GM23338 (cell line): ENCODE data around the gene COL9A1. TPM values are rescaled to one million over a fixed set of nuclear protein-coding genes. Genes with fewer than 3 reads are reported as not detected.

Source experiments
- ATAC-seq: fragments of 200-7000 bp; cut with Tn5 transposase; 3 replicates; pipeline ENCODE4 v1.9.1; 2020
- DNase-seq: peaks from one replicate; pipeline ENCODE4 v3.0.0-alpha.2; 2015; ENCODE audit warnings: low spot score
- H2AFZ ChIP-seq: fragments of 200-600 bp; sonication (generic); 2 replicates; pipeline ENCODE4 v1.8.0; 2016; ENCODE audit warnings: antibody characterized with exemption, mild to moderate bottlenecking, moderate library complexity
- H3F3A ChIP-seq: fragments of 200-600 bp; sonication (generic); replicated peaks from 2 replicates; pipeline ENCODE4 v1.8.0; 2017; ENCODE audit warnings: antibody characterized with exemption, mixed run types, low read depth
- H3K27ac ChIP-seq: fragments of 200-600 bp; sonication (generic); 2 replicates; pipeline ENCODE4 v1.6.1; 2016; ENCODE audit warnings: low read depth
- H3K27me3 ChIP-seq: fragments of 200-600 bp; sonication (generic); 2 replicates; pipeline ENCODE4 v1.8.0; 2016; ENCODE audit warnings: mild to moderate bottlenecking, mixed run types, moderate library complexity; ENCODE audit not compliant: insufficient read depth
- H3K36me3 ChIP-seq: fragments of 200-600 bp; sonication (generic); 2 replicates; pipeline ENCODE4 v1.8.0; 2016; ENCODE audit warnings: mild to moderate bottlenecking; ENCODE audit not compliant: insufficient read depth
- H3K4me1 ChIP-seq: fragments of 200-600 bp; sonication (generic); 2 replicates; pipeline ENCODE4 v1.8.0; 2016; ENCODE audit warnings: mild to moderate bottlenecking, moderate library complexity; ENCODE audit not compliant: insufficient read depth
- H3K4me2 ChIP-seq: fragments of 200-600 bp; sonication (generic); 2 replicates; pipeline ENCODE4 v1.7.1; 2017; ENCODE audit warnings: mixed run types
- H3K4me3 ChIP-seq: fragments of 200-600 bp; sonication (generic); 2 replicates; pipeline ENCODE4 v1.6.1; 2016; ENCODE audit warnings: mixed run types
- H3K79me2 ChIP-seq: fragments of 200-600 bp; sonication (generic); replicated peaks from 2 replicates; pipeline ENCODE4 v1.8.0; 2017; ENCODE audit warnings: mild to moderate bottlenecking; ENCODE audit not compliant: insufficient read depth
- H3K9me2 ChIP-seq: fragments of 200-600 bp; sonication (generic); 2 replicates; pipeline ENCODE4 v1.8.0; 2017; ENCODE audit not compliant: insufficient read depth
- H4K20me1 ChIP-seq: fragments of 200-600 bp; sonication (generic); replicated peaks from 2 replicates; pipeline ENCODE4 v1.8.0; 2017; ENCODE audit warnings: mild to moderate bottlenecking; ENCODE audit not compliant: insufficient read depth
- H3K27ac Mint-ChIP-seq: 2 replicates; pipeline ENCODE4 v1.8.0; 2020; ENCODE audit warnings: inconsistent platforms, mild to moderate bottlenecking, moderate library complexity, mixed read lengths
- H3K27me3 Mint-ChIP-seq: 3 replicates; pipeline ENCODE4 v1.8.0; 2022; ENCODE audit warnings: low read depth, mild to moderate bottlenecking, moderate library complexity, mixed read lengths, inconsistent platforms; ENCODE audit not compliant: insufficient read depth, poor library complexity
- H3K36me3 Mint-ChIP-seq: 3 replicates; pipeline ENCODE4 v1.8.0; 2021; ENCODE audit warnings: low read depth, mild to moderate bottlenecking, inconsistent platforms, moderate library complexity, mixed read lengths
- H3K4me1 Mint-ChIP-seq: 3 replicates; pipeline ENCODE4 v1.8.0; 2020; ENCODE audit warnings: mild to moderate bottlenecking, inconsistent platforms, mixed read lengths
- H3K4me3 Mint-ChIP-seq: 3 replicates; pipeline ENCODE4 v1.8.0; 2021; ENCODE audit warnings: moderate library complexity, mild to moderate bottlenecking, inconsistent platforms, mixed read lengths
- H3K9me3 Mint-ChIP-seq: 3 replicates; pipeline ENCODE4 v1.8.0; 2020; ENCODE audit warnings: moderate library complexity, mild to moderate bottlenecking, inconsistent platforms, mixed read lengths
- CREB1 ChIP-seq: fragments of 250-450 bp; sonication (Bioruptor Pico); IDR thresholded peaks from 2 replicates; pipeline ENCODE4 v1.5.0; 2020; ENCODE audit warnings: low read depth, mild to moderate bottlenecking, moderate library complexity
- CTCF ChIP-seq, 2 experiments: fragments of 200-600 bp in 1 of 2; sonication (generic) in 1 of 2; conservative IDR thresholded peaks; 2 replicates each; pipeline versions ENCODE4 v1.5.1 to v1.6.1; 2016 to 2017; ENCODE audit warnings: antibody characterized with exemption in 2 of 2, low read depth in 2 of 2, mild to moderate bottlenecking in 2 of 2, moderate library complexity in 1 of 2
- ETS1 ChIP-seq: IDR thresholded peaks from 2 replicates; pipeline ENCODE4 v1.6.1; 2016; ENCODE audit warnings: antibody characterized with exemption
- EZH2phosphoT487 ChIP-seq: fragments of 200-600 bp; sonication (generic); IDR thresholded peaks from one replicate; pipeline ENCODE4 v1.8.1; 2018; ENCODE audit warnings: antibody characterized with exemption; ENCODE audit not compliant: unreplicated experiment
- JUNB ChIP-seq: IDR thresholded peaks from one replicate; pipeline ENCODE4 v1.6.1; 2016; ENCODE audit warnings: antibody characterized with exemption; ENCODE audit not compliant: unreplicated experiment
- NANOG ChIP-seq: IDR thresholded peaks from 2 replicates; pipeline ENCODE4 v1.6.1; 2016; ENCODE audit warnings: antibody characterized with exemption, borderline replicate concordance
- POLR2AphosphoS5 ChIP-seq: IDR thresholded peaks from 2 replicates; pipeline ENCODE4 v1.6.1; 2016; ENCODE audit warnings: antibody characterized with exemption, low read depth
- STAT1 ChIP-seq: IDR thresholded peaks from one replicate; pipeline ENCODE4 v1.6.1; 2016; ENCODE audit warnings: antibody characterized with exemption; ENCODE audit not compliant: unreplicated experiment
- ZNF114 ChIP-seq: fragments of 250-450 bp; sonication (Bioruptor Pico); IDR thresholded peaks from 2 replicates; pipeline ENCODE4 v1.5.0; 2020; ENCODE audit warnings: mild to moderate bottlenecking, moderate library complexity
- ZNF331 ChIP-seq: fragments of 250-450 bp; sonication (Bioruptor Pico); IDR thresholded peaks from 2 replicates; pipeline ENCODE4 v1.5.0; 2020; ENCODE audit warnings: low read depth, mild to moderate bottlenecking, moderate library complexity
- polyA plus RNA-seq: library from polyadenylated mRNA; unstranded; fragments of >200 nt; fragmentation: Nextera tagmentation; extraction: Ambion mirVana; gene quantifications from 2 replicates; pipeline ENCODE4 v1.2.1, GENCODE V29; 2016
- total RNA-seq: library from RNA; depleted of rRNA; stranded (reverse); fragments of >200 nt; shearing (Covaris generic); gene quantifications from 2 replicates; pipeline ENCODE4 v1.2.3, GENCODE V29; 2014
- TF ChIP-seq, protein P1 (sequence below): fragments of 250-450 bp; sonication (Bioruptor Pico); IDR thresholded peaks from 2 replicates; pipeline ENCODE4 v1.5.0; 2020; ENCODE audit warnings: mild to moderate bottlenecking, moderate library complexity
- TF ChIP-seq, protein P2 (sequence below): IDR thresholded peaks from one replicate; pipeline ENCODE4 v1.6.1; 2018; ENCODE audit warnings: antibody characterized with exemption; ENCODE audit not compliant: unreplicated experiment

COL9A1 gene
- total and polyA plus RNA-seq, 2 experiments from 2014 or later, result 16.0 to 20.3 TPM

DNA sequence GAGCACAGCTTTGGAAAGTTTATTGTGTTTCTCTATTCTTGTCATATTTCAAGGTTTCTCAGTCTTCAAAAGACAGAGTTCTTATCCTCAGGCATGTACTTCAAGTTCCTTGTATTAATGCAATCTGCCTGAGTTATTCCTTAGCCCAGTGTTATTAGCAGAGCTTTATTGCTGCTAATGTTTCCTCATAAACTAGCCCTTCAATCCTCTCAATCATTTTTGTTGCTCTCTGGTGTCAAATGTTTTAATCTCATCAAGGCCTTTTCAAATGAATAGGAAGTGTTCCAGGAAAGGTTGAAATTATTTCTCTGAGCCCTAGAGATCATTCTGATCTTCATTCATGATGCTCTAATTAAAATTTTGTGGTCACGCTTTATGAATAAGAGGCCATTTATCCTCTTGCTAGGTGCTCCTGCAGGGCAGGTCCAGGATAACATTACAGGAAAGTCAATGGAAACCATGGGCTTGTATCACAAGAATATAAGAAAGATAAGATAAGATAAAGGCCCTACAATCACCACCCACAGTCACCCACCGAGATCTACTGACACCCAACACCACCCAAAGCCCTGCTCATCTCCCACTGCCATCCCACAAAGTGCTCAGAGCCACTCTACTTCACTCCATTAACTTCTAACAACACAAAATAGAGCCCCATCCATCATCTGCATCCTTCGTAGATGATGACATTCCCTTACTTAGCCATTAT is 125.9 kb downstream of the COL9A1 start (continued):
- TF ChIP-seq, protein P1, sequence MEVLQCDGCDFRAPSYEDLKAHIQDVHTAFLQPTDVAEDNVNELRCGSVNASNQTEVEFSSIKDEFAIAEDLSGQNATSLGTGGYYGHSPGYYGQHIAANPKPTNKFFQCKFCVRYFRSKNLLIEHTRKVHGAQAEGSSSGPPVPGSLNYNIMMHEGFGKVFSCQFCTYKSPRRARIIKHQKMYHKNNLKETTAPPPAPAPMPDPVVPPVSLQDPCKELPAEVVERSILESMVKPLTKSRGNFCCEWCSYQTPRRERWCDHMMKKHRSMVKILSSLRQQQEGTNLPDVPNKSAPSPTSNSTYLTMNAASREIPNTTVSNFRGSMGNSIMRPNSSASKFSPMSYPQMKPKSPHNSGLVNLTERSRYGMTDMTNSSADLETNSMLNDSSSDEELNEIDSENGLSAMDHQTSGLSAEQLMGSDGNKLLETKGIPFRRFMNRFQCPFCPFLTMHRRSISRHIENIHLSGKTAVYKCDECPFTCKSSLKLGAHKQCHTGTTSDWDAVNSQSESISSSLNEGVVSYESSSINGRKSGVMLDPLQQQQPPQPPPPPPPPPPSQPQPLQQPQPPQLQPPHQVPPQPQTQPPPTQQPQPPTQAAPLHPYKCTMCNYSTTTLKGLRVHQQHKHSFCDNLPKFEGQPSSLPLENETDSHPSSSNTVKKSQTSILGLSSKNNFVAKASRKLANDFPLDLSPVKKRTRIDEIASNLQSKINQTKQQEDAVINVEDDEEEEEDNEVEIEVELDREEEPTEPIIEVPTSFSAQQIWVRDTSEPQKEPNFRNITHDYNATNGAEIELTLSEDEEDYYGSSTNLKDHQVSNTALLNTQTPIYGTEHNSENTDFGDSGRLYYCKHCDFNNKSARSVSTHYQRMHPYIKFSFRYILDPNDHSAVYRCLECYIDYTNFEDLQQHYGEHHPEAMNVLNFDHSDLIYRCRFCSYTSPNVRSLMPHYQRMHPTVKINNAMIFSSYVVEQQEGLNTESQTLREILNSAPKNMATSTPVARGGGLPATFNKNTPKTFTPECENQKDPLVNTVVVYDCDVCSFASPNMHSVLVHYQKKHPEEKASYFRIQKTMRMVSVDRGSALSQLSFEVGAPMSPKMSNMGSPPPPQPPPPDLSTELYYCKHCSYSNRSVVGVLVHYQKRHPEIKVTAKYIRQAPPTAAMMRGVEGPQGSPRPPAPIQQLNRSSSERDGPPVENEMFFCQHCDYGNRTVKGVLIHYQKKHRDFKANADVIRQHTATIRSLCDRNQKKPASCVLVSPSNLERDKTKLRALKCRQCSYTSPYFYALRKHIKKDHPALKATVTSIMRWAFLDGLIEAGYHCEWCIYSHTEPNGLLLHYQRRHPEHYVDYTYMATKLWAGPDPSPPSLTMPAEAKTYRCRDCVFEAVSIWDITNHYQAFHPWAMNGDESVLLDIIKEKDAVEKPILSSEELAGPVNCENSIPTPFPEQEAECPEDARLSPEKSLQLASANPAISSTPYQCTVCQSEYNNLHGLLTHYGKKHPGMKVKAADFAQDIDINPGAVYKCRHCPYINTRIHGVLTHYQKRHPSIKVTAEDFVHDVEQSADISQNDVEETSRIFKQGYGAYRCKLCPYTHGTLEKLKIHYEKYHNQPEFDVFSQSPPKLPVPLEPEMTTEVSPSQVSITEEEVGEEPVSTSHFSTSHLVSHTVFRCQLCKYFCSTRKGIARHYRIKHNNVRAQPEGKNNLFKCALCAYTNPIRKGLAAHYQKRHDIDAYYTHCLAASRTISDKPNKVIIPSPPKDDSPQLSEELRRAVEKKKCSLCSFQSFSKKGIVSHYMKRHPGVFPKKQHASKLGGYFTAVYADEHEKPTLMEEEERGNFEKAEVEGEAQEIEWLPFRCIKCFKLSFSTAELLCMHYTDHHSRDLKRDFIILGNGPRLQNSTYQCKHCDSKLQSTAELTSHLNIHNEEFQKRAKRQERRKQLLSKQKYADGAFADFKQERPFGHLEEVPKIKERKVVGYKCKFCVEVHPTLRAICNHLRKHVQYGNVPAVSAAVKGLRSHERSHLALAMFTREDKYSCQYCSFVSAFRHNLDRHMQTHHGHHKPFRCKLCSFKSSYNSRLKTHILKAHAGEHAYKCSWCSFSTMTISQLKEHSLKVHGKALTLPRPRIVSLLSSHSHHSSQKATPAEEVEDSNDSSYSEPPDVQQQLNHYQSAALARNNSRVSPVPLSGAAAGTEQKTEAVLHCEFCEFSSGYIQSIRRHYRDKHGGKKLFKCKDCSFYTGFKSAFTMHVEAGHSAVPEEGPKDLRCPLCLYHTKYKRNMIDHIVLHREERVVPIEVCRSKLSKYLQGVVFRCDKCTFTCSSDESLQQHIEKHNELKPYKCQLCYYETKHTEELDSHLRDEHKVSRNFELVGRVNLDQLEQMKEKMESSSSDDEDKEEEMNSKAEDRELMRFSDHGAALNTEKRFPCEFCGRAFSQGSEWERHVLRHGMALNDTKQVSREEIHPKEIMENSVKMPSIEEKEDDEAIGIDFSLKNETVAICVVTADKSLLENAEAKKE, result no peak
- TF ChIP-seq ZNF331 (CRISPR knock-in tag), result no peak
- no peak for TF ChIP-seq JUNB
- TF ChIP-seq EZH2phosphoT487, result no peak

DNA sequence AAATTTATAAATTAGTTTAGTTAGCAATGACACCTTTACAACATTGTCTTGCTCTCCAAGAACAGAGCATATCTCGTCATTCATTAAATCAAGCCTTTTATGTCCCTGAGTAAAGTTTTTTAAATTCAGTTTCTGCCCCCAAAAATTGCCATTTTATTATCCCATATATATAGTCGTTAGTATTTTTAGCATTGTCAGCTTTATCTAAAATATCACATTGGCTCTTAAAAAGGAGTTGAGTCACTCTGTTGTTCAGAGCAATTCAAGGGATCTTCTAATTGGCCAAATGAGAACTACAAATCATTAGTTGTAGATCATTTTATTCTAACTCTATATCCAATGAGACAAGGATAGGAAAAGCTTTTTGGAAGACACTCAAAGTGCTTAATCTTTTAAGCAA is 127.1 kb downstream of the COL9A1 start:
- no peak overlapping the region for H3K4me3 ChIP-seq
- H3K4me1 ChIP-seq, result no peaks in the 10 kb centered on the region
- Mint-ChIP-seq H3K27ac (no peak overlapping the region), H3K4me3 (no peak overlapping the region), H3K27me3 (no peaks in the 10 kb centered on the region), H3K4me1 (no peaks in the 10 kb centered on the region; the same call in 2 of the 3 replicates), H3K36me3 (no peaks in the 10 kb centered on the region), H3K9me3 (peaks cover 3% of the 10 kb centered on the region; the same call in 1 of the 3 replicates)
- no peaks in the 10 kb centered on the region for H4K20me1 ChIP-seq
- no peak overlapping the region for H2AFZ ChIP-seq
- H3K9me2 ChIP-seq, result no peaks in the 10 kb centered on the region
- DNase-seq (no peak), ATAC-seq (no peak)
- no peaks in the 10 kb centered on the region for H3K27me3 ChIP-seq
- H3K36me3 ChIP-seq, result no peaks in the 10 kb centered on the region
- H3K4me2 ChIP-seq, result no peak overlapping the region
- H3F3A ChIP-seq, result no peaks in the 10 kb centered on the region
- H3K79me2 ChIP-seq, result no peaks in the 10 kb centered on the region
- H3K27ac ChIP-seq, result no peak overlapping the region
- TF ChIP-seq ZNF114 (CRISPR knock-in tag) (no peak), CTCF (conservative IDR thresholded peaks at IDR 0.05; ENCODE audit: low read depth in 2 of 2) (no peak), ZNF331 (CRISPR knock-in tag) (no peak), NANOG (no peak), EZH2phosphoT487 (no peak), CREB1 (no peak), ETS1 (no peak), STAT1 (no peak), POLR2AphosphoS5 (no peak), JUNB (no peak)
- TF ChIP-seq, protein P2, sequence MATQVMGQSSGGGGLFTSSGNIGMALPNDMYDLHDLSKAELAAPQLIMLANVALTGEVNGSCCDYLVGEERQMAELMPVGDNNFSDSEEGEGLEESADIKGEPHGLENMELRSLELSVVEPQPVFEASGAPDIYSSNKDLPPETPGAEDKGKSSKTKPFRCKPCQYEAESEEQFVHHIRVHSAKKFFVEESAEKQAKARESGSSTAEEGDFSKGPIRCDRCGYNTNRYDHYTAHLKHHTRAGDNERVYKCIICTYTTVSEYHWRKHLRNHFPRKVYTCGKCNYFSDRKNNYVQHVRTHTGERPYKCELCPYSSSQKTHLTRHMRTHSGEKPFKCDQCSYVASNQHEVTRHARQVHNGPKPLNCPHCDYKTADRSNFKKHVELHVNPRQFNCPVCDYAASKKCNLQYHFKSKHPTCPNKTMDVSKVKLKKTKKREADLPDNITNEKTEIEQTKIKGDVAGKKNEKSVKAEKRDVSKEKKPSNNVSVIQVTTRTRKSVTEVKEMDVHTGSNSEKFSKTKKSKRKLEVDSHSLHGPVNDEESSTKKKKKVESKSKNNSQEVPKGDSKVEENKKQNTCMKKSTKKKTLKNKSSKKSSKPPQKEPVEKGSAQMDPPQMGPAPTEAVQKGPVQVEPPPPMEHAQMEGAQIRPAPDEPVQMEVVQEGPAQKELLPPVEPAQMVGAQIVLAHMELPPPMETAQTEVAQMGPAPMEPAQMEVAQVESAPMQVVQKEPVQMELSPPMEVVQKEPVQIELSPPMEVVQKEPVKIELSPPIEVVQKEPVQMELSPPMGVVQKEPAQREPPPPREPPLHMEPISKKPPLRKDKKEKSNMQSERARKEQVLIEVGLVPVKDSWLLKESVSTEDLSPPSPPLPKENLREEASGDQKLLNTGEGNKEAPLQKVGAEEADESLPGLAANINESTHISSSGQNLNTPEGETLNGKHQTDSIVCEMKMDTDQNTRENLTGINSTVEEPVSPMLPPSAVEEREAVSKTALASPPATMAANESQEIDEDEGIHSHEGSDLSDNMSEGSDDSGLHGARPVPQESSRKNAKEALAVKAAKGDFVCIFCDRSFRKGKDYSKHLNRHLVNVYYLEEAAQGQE, result no peak
